Muscle layer of duodenum (tissue), 2 donors: ENCODE measurements around the gene PIGV.

Experiments used
- H3K27ac ChIP-seq: one replicate; pipeline ENCODE4 v1.7.0; 2013; ENCODE audit warnings: mild to moderate bottlenecking, low read length
- H3K27me3 ChIP-seq: one replicate; pipeline ENCODE4 v1.7.0; 2013; ENCODE audit warnings: low read depth, mild to moderate bottlenecking, control low read depth, low read length
- H3K36me3 ChIP-seq, 2 donors: one replicate each; pipeline ENCODE4 v1.7.0; 2013; ENCODE audit warnings: low read length in 2 of 2, control low read depth in 1 of 2, mild to moderate bottlenecking in 1 of 2; ENCODE audit not compliant: insufficient read depth in 2 of 2, control insufficient read depth in 1 of 2
- H3K4me1 ChIP-seq, 2 donors: one replicate each; pipeline ENCODE4 v1.7.0; 2013; ENCODE audit warnings: low read length in 2 of 2, mild to moderate bottlenecking in 2 of 2, control low read depth in 1 of 2, moderate library complexity in 1 of 2; ENCODE audit not compliant: insufficient read depth in 2 of 2, control insufficient read depth in 1 of 2
- H3K4me3 ChIP-seq, 2 donors: one replicate each; pipeline ENCODE4 v1.7.0; 2013; ENCODE audit warnings: low read length in 2 of 2, low read depth in 1 of 2, mild to moderate bottlenecking in 1 of 2
- H3K9me3 ChIP-seq, 2 donors: one replicate each; pipeline ENCODE4 v1.7.0; 2013; ENCODE audit warnings: low read length in 2 of 2, control low read depth in 1 of 2, mild to moderate bottlenecking in 1 of 2; ENCODE audit not compliant: control insufficient read depth in 1 of 2
- donor health status: healthy.

PIGV gene

DNA sequence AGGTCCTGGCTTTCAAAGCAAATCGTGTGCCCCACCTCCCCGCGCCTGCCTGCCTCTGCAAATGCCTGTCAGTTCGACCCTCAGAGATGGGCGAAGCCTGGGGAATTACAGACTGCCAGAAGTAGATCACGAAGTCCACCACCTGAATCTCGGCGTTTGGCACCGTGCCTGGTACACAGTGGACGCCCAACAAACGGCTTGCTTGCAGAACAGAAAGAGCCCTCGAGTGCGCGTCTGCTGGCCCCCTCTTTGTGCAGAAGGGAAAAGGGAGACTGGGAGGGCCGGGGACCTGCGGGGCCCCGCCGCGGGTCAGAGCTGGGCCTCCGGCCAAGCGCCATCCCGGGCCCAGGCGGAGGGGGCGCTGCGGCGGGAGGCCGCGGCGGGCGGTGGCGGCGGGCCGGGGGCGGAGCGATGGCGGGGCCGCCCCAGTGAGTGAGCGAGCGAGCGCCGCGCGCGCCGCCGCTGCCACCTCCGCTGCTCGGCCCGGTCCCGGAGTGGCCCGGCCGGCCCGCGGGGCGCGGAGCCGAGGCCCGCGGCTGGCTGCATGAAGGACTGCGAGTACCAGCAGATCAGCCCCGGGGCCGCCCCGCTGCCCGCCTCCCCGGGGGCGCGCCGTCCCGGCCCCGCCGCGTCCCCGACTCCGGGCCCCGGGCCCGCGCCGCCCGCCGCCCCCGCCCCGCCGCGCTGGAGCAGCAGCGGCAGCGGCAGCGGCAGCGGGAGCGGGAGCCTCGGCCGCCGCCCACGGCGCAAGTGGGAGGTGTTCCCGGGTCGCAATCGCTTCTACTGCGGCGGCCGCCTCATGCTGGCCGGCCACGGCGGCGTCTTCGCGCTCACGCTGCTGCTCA, 38.7 kb downstream of the PIGV start, which contains the start of gene ZDHHC18:
TSS of gene ZDHHC18 (plus strand) at position 428 of the 845 bp plus-strand sequence. CDS start at position 545, 117 bp downstream.
- Histone ChIP-seq H3K27me3 (no peaks in the 10 kb centered on the region), H3K27ac (peak within 1 kb of the TSS; percentile 72), H3K4me1 (peaks cover 16 to 34% of the 10 kb centered on the region in 2 donors), H3K9me3 (no peaks in the 10 kb centered on the region), H3K36me3 (peaks cover 0 to 4% of the 10 kb centered on the region in 2 donors), H3K4me3 (peak within 1 kb of the TSS; percentile 70 to 80)

DNA sequence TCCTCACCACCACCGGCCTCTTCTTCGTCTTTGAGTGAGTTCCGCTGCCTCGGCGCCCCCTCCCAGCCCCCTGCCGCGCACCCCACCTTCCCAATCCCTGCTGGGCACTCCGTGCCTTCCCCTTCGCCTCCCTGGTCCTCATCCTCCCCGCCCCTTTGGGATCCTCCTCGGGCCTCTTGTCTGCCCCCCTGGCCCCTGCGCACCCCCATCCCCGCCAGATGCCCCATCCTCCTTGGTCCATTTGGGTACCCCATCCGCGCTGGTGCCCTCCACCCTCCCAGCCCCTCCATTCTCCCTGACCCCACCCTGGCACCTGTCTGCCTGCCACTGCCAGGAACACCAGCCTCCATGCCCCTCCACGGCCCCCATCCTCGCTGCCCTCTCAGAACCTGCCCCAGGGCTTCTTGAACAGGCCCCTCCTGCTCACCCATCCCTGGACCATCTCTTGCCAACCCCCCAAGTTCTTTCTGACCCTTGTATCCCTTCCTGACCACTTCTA, 39.4 kb downstream of the PIGV start:
- Histone ChIP-seq H3K4me3 (peak overlapping the region; percentile 66 to 73), H3K9me3 (no peaks in the 10 kb centered on the region), H3K27me3 (no peaks in the 10 kb centered on the region), H3K4me1 (peaks cover 16 to 34% of the 10 kb centered on the region in 2 donors), H3K27ac (peak overlapping the region; percentile 63), H3K36me3 (peaks cover 4 to 6% of the 10 kb centered on the region in 2 donors)

DNA sequence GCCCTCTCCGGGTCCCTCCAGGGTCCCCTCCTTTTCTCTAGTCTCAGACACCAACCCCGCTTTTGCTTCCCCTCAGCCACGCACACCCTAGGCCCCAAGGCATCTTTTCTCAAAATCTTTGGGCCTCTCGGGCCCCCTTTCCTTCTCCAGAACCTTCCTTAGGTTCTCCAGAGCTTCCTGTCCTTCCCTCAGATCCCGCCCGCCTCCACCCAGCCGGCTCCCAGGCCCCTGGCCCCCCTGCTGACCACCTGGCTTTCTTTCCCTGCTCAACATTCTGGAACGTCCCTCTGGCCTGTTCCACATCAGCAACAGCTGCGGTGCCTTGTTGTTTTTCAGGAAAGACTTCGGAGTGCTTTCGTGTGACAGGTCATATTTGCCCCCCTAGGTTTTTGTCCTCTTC, 39.9 kb downstream of the PIGV start:
- Histone ChIP-seq H3K27ac (peak overlapping the region; percentile 63), H3K4me1 (peaks cover 16 to 34% of the 10 kb centered on the region in 2 donors), H3K9me3 (no peaks in the 10 kb centered on the region), H3K36me3 (peaks cover 7 to 11% of the 10 kb centered on the region in 2 donors), H3K4me3 (peak overlapping the region; percentile 66 to 73), H3K27me3 (no peaks in the 10 kb centered on the region)

DNA sequence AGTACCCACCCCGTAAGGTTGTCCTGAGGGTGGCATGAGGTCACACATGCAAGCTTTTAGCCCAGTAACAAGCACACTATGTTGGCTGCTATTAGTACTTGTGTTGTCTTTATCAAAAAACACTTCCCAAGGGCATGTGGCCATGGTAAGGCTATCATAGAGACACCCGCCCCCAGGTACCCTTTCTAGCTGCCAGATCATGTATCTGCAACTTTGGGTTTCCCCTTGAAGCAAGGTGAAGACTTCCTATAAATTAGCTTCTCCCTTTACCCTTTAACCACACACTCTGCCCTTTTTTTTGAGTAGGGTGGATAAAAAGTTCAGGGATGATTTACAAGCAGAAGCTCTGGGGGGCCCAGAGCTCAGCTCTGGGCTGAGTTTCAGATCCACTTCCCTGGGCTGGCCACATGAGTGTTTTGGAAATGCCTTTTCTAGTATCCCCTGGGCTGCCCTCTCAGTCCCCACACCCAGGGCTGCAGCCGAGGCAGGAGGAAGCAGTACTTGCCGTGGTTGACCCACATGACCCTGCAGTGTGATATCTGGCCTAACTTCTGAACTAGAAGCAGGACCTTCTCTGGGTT, 40.8 kb downstream of the PIGV start:
- peak overlapping the region; percentile 14 to 33 for H3K4me3 ChIP-seq
- no peaks in the 10 kb centered on the region for H3K9me3 ChIP-seq
- peaks cover 16 to 34% of the 10 kb centered on the region in 2 donors for H3K4me1 ChIP-seq
- H3K27ac ChIP-seq, result peak overlapping the region; percentile 21
- no peaks in the 10 kb centered on the region for H3K27me3 ChIP-seq
- H3K36me3 ChIP-seq, result peaks cover 11 to 19% of the 10 kb centered on the region in 2 donors

DNA sequence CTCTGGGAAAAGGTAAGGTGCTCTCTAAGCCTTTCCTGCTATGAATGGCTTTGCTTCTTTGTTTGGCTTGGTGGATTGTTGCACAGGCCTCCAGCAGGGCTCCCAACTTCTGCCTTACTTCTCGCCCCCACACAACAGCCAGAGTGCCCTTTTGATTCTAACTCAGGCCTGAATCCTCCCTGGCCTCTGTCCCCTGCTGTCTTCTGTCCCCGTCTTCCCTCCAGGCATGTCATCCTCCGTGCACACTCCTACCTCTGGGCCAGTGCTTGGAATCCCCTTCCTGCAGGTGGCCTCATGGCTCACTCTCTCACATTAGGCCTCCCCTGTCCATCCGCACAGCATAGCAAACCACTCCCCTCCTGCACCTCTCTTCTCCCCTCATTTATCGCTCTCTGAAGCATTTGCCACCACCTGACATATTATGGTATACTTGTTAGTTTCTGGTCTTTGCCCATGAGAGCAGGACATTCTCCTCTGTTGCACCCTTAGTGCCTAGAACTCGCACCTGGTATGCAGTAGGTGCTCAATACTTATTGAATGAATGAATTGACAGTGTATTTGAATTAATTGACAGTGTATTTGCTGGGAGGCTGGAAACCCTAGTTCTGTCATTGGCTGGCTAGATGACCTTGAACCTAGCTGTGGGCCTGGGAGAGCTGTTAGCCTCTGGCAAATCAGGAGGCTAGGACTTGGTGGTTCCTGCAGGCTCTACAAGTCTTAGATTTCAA, 41.6 kb downstream of the PIGV start:
- Histone ChIP-seq H3K27ac (peak overlapping the region; percentile 21), H3K9me3 (no peaks in the 10 kb centered on the region), H3K27me3 (no peaks in the 10 kb centered on the region), H3K36me3 (peaks cover 11 to 28% of the 10 kb centered on the region in 2 donors), H3K4me3 (no peak overlapping the region), H3K4me1 (peaks cover 16 to 34% of the 10 kb centered on the region in 2 donors)

DNA sequence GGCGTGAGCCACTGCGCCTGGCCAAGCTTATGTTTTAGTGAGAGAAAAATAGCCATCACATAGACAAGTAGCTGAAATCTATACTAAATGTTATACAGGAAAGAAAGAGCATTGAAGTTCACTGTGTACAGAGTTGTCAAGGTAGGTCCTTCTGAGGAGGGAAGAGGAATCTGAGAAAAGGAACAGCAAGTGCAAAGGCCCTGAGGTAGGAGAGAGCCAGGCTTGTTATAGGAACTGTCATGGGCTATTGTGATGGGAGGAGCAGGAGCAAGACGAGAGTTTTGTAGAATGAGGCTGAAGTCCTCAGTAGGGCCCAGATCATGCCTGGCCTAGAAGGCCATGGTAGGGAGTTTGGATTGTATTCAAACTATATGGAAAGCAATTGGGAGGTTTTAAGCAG, 43.3 kb downstream of the PIGV start:
- H3K4me1 ChIP-seq, result peaks cover 14 to 26% of the 10 kb centered on the region in 2 donors
- H3K9me3 ChIP-seq, result no peaks in the 10 kb centered on the region
- peaks cover 14 to 42% of the 10 kb centered on the region in 2 donors for H3K36me3 ChIP-seq
- H3K27me3 ChIP-seq, result no peaks in the 10 kb centered on the region
- H3K4me3 ChIP-seq, result no peak overlapping the region
- H3K27ac ChIP-seq, result no peak overlapping the region

DNA sequence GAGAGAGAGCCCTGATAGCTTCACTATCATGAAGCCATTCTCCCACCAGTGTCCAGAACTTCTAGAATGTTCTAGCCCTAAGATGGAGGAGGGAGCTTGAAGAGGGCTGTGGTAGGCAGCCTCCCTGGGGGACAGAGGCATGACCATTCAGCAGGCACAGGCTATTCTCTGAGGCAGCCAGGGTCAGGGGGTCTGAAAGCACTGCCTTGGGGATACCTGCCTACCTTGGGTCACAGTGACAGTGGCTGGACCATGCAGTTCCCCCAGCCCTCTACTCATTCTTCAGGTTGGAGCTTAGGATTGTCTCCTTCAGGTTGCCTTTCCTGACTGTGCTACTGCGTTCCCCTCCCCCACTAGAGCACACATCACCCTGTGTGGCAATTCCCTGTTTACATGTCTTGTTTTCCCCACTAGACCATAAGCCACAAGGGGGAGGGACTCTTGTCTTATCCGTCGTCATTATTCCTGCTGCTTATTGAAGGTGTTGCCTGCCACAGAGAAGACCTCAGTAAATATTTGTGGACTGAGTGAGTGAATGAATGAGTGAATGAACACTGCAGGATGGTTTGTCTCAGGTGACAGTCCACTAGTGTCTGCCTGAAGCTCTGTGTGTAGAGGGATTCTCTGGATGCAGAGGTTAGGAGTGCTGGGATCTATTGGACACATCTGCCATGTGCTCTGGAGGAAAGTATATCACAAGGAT, 43.9 kb downstream of the PIGV start:
- H3K9me3 ChIP-seq, result no peaks in the 10 kb centered on the region
- H3K36me3 ChIP-seq, result peaks cover 15 to 45% of the 10 kb centered on the region in 2 donors
- no peak overlapping the region for H3K4me3 ChIP-seq
- H3K27ac ChIP-seq, result peak overlapping the region; percentile 52
- H3K27me3 ChIP-seq, result no peaks in the 10 kb centered on the region
- peaks cover 12 to 24% of the 10 kb centered on the region in 2 donors for H3K4me1 ChIP-seq

DNA sequence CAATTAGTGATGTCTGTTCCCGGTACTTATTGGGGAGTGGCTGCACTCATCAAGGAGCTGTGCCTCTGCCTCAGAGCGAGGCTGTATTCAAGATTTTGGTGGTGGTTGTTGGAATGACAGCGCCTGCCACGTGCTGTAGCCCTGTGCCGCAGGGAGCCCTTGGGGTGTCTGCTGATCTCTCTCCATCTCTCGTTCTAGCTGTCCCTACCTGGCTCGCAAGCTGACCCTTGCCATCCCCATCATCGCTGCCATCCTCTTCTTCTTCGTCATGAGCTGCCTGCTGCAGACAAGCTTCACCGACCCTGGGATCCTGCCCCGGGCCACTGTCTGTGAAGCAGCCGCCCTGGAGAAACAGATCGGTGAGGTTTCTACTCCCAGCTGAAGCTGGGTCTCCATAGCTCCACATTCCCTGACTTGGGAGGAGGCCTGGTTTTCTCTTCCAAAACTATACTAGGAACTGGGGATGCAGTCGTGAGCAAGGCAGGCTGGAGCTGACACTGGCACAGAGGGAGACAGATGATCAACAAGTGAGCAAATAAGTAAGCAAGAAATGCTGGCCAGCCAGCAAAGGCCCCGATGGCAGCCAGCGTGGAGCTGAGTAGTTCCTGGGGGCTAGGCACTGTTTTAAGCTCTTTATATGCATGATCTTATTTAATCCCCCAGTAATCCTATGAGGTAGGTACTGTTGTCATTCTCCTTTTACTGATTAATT, 44.7 kb downstream of the PIGV start:
- Histone ChIP-seq H3K4me1 (peaks cover 12 to 20% of the 10 kb centered on the region in 2 donors), H3K4me3 (no peak overlapping the region), H3K27me3 (no peaks in the 10 kb centered on the region), H3K9me3 (no peaks in the 10 kb centered on the region), H3K36me3 (peaks cover 15 to 45% of the 10 kb centered on the region in 2 donors), H3K27ac (peak overlapping the region; percentile 52)

DNA sequence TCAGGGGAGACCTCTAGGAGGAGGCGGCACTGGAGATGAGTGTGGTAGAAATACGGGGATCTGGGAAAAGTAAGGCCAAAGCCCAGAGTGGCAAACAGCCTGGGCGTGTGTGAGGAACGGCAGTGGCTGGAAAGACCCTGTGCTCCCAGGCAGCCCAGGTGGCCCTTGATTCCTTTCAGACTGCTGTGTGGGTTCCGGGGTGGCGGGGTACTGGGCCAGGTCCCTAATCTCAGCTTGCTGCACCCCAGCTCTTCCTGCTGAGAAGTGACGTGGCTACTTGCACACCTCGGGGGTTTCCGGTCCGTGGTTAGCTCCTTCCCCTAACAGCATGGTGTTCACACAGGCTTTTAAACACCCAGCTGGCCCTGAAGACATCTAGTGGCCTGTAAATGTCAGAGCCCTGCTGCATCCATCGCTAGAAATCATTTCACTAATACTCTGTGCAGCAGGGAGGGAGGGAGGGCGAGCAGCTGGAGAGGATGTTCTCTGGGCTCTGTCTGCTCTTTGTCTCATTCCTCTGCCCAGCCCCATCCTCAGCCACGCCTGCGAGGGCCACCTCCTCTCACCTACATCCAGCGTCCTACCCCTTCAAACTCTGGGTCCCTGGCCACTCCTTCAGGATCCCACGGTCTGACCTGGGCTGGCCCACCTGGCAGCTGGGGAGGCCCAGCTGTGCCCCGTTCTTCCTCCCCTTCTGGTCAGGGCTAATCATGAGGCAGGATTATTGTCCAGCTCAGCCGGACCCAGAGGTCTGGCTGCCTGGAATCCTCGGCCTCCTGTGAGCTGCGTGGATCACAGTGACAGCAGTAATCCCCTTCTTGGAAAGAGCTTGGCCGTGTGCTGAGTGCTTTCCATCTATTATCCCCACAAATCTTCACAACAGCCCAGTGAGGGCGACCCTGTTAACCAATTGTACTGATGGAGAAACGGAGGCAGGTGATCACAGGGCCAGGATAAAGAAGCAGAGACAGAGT, 46.0 kb downstream of the PIGV start:
- Histone ChIP-seq H3K27me3 (no peaks in the 10 kb centered on the region), H3K9me3 (no peaks in the 10 kb centered on the region), H3K4me1 (peaks cover 8 to 9% of the 10 kb centered on the region in 2 donors), H3K4me3 (no peak overlapping the region), H3K36me3 (peaks cover 15 to 45% of the 10 kb centered on the region in 2 donors), H3K27ac (peak overlapping the region; percentile 40)
